ENCODE measurements around the gene HLF. TPM values are rescaled to one million over a fixed set of nuclear protein-coding genes. Genes with fewer than 3 reads are reported as not detected.

The HLF gene, protein sequence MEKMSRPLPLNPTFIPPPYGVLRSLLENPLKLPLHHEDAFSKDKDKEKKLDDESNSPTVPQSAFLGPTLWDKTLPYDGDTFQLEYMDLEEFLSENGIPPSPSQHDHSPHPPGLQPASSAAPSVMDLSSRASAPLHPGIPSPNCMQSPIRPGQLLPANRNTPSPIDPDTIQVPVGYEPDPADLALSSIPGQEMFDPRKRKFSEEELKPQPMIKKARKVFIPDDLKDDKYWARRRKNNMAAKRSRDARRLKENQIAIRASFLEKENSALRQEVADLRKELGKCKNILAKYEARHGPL
- 1 to 10 TPM in 1 of 4 donors, under 1 TPM in 3; 0.31 to 2.3 (median 0.61) TPM for polyA plus RNA-seq
- long read RNA-seq, donor 1, result 0 reads
- long read RNA-seq, donor 2, result 0 reads
- long read RNA-seq, donor 3, result 0 reads
- long read RNA-seq, donor 4, result 0 reads
- long read RNA-seq, donor 5, result 0 reads
- long read RNA-seq, donor 6, result 0 reads
- long read RNA-seq, donor 7, result 0 reads
- long read RNA-seq, donor 8, partial matches to known transcripts, result 0 of 1 reads
- long read RNA-seq, donor 8, other reads (novel, unspliced or antisense), result 0 of 1 reads
- long read RNA-seq, donor 9, result 0 reads
- long read RNA-seq, donor 10, result 0 reads

DNA sequence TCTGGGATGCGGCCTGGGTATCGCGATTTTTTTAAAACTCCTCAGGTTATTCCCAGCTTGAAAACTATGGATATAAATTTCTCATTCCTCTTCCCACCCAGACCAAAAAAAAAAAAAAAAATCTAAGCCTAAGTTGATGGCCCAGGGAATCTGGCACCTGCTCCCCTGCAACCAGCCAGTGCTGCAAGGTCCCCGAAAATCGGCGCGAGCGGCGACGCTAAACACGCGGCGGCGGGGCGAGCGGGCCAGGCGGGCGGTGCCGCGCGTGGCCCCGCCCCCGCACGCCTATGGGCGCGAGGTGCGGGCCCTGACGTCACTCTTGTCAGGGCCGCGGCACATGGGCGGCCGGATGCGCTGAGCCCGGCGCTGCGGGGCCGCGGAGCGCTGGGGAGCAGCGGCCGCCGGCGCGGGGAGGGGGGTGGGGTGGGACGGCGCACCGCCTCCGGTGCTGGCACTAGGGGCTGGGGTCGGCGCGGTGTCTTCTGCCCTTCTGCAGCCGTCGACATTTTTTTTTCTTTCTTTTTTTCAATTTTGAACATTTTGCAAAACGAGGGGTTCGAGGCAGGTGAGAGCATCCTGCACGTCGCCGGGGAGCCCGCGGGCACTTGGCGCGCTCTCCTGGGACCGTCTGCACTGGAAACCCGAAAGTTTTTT lies at the start of gene HLF:
TSS of gene HLF (plus strand) at position 316 of the 654 bp plus-strand sequence. CDS start 525 bp downstream, outside the sequence.
- Histone ChIP-seq H3K4me3 (ENCODE audit: low read depth in 1 of 3, low read length in 3 of 3) (peak within 1 kb of the TSS; percentile 12 to 45 (median 35)), H3K4me1 (ENCODE audit: control insufficient read depth in 3 of 3, insufficient read depth in 2 of 3, low read depth in 1 of 3, low read length in 2 of 3) (peaks cover 0 to 15% (median 14%) of the 10 kb centered on the region in 3 donors), H3K27ac (ENCODE audit: low read depth in 1 of 3, low read length in 2 of 3) (peak within 1 kb of the TSS in 1 of 3 donors; percentile 53), H3K9me3 (ENCODE audit: control insufficient read depth in 2 of 2, insufficient read depth in 1 of 2, low read depth in 1 of 2, low read length in 1 of 2) (no peaks in the 10 kb centered on the region), H3K27me3 (ENCODE audit: control insufficient read depth in 3 of 3, insufficient read depth in 3 of 3, low read length in 3 of 3) (peaks cover 0 to 68% (median 1%) of the 10 kb centered on the region in 3 donors), H3K36me3 (ENCODE audit: control insufficient read depth in 3 of 3, insufficient read depth in 2 of 3, low read depth in 1 of 3, low read length in 3 of 3) (no peaks in the 10 kb centered on the region)
- FAIRE-seq (no peak), DNase-seq (peak; percentile 86 to 87)
- 0 to 1% (median 1%) methylated on average over 63 to 64 of the region's 64 CpGs for WGBS, 3 donors

DNA sequence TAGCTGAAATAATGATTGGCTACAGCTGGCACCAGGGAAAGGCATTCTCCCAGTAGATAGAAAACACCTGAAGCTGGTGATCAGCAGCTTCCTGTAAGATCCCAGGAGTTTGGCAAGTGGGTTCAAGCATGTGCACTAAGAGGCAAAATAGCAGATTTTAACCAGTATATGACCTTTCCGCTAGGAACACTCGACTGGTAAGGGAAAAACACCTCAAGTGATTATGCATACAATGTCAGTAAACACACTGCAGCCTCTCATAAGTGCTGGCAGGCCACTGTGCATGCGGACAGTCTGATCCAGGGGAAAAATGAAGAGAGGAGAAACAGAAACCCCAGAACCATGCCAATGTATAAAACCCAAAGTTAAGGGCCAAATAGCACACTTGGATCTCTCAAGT lies 49.0 kb upstream of the HLF start:
- FAIRE-seq, result no peak
- WGBS, 3 donors, result 90 to 99% (median 96%) methylated on average over 3 of the region's 3 CpGs
- Histone ChIP-seq H3K9me3 (ENCODE audit: control insufficient read depth in 2 of 2, insufficient read depth in 1 of 2, low read depth in 1 of 2, low read length in 1 of 2) (peaks cover 0 to 2% of the 10 kb centered on the region in 2 donors), H3K27ac (ENCODE audit: low read depth in 1 of 3, low read length in 2 of 3) (no peak overlapping the region), H3K36me3 (ENCODE audit: control insufficient read depth in 3 of 3, insufficient read depth in 2 of 3, low read depth in 1 of 3, low read length in 3 of 3) (no peaks in the 10 kb centered on the region), H3K4me3 (ENCODE audit: low read depth in 1 of 3, low read length in 3 of 3) (no peak overlapping the region), H3K4me1 (ENCODE audit: control insufficient read depth in 3 of 3, insufficient read depth in 2 of 3, low read depth in 1 of 3, low read length in 2 of 3) (no peaks in the 10 kb centered on the region), H3K27me3 (ENCODE audit: control insufficient read depth in 3 of 3, insufficient read depth in 3 of 3, low read length in 3 of 3) (no peaks in the 10 kb centered on the region)
- no peak for DNase-seq

- no peak overlapping the region for H3K4me3 ChIP-seq (ENCODE audit: low read depth in 1 of 3, low read length in 3 of 3)
- H3K4me1 ChIP-seq (ENCODE audit: control insufficient read depth in 3 of 3, insufficient read depth in 2 of 3, low read depth in 1 of 3, low read length in 2 of 3), result no peaks in the 10 kb centered on the region
- no peak for FAIRE-seq
- no peaks in the 10 kb centered on the region for H3K27me3 ChIP-seq (ENCODE audit: control insufficient read depth in 3 of 3, insufficient read depth in 3 of 3, low read length in 3 of 3)
- H3K9me3 ChIP-seq (ENCODE audit: control insufficient read depth in 2 of 2, insufficient read depth in 1 of 2, low read depth in 1 of 2, low read length in 1 of 2), result peaks cover 0 to 2% of the 10 kb centered on the region in 2 donors
- no peak overlapping the region for H3K27ac ChIP-seq (ENCODE audit: low read depth in 1 of 3, low read length in 2 of 3)
- 65 to 90% (median 67%) methylated on average over 3 of the region's 3 CpGs for WGBS, 3 donors
- H3K36me3 ChIP-seq (ENCODE audit: control insufficient read depth in 3 of 3, insufficient read depth in 2 of 3, low read depth in 1 of 3, low read length in 3 of 3), result no peaks in the 10 kb centered on the region
- DNase-seq, result no peak
Observed at GRCh38 chr17:55216888-55217287, 47.9 kb upstream of the HLF start.

- H3K4me1 ChIP-seq (ENCODE audit: control insufficient read depth in 3 of 3, insufficient read depth in 2 of 3, low read depth in 1 of 3, low read length in 2 of 3), result no peaks in the 10 kb centered on the region
- H3K27me3 ChIP-seq (ENCODE audit: control insufficient read depth in 3 of 3, insufficient read depth in 3 of 3, low read length in 3 of 3), result no peaks in the 10 kb centered on the region
- no peaks in the 10 kb centered on the region for H3K36me3 ChIP-seq (ENCODE audit: control insufficient read depth in 3 of 3, insufficient read depth in 2 of 3, low read depth in 1 of 3, low read length in 3 of 3)
- peaks cover 0 to 2% of the 10 kb centered on the region in 2 donors for H3K9me3 ChIP-seq (ENCODE audit: control insufficient read depth in 2 of 2, insufficient read depth in 1 of 2, low read depth in 1 of 2, low read length in 1 of 2)
- H3K27ac ChIP-seq (ENCODE audit: low read depth in 1 of 3, low read length in 2 of 3), result no peak overlapping the region
- H3K4me3 ChIP-seq (ENCODE audit: low read depth in 1 of 3, low read length in 3 of 3), result no peak overlapping the region
- FAIRE-seq, result no peak
- 57 to 72% (median 64%) methylated on average over 1 of the region's 1 CpG for WGBS, 3 donors
- no peak for DNase-seq
Observed at GRCh38 chr17:55219459-55219858, 45.3 kb upstream of the HLF start.

DNA sequence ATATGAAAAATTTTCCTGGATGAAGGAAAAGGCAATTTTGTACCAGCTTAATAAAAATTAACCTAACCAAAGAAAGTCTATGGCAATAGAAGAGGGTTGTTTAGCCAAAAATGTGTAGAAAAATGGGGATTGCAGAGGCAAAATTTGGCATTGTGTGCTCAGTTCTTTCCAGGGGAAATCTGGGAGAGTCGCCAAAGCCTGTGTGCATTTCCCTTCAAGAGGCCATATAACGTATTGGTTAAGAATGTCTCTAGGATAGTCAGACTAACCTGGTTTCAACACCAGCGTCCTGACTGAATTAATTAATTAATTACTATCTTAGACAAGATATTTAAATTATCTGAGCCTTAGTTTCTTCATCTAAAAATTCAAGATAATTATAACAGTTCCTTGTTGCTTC lies 44.8 kb upstream of the HLF start:
- 57 to 76% (median 71%) methylated on average over 3 of the region's 3 CpGs for WGBS, 3 donors
- Histone ChIP-seq H3K27me3 (ENCODE audit: control insufficient read depth in 3 of 3, insufficient read depth in 3 of 3, low read length in 3 of 3) (no peaks in the 10 kb centered on the region), H3K27ac (ENCODE audit: low read depth in 1 of 3, low read length in 2 of 3) (no peak overlapping the region), H3K36me3 (ENCODE audit: control insufficient read depth in 3 of 3, insufficient read depth in 2 of 3, low read depth in 1 of 3, low read length in 3 of 3) (no peaks in the 10 kb centered on the region), H3K9me3 (ENCODE audit: control insufficient read depth in 2 of 2, insufficient read depth in 1 of 2, low read depth in 1 of 2, low read length in 1 of 2) (peaks cover 0 to 2% of the 10 kb centered on the region in 2 donors), H3K4me3 (ENCODE audit: low read depth in 1 of 3, low read length in 3 of 3) (no peak overlapping the region), H3K4me1 (ENCODE audit: control insufficient read depth in 3 of 3, insufficient read depth in 2 of 3, low read depth in 1 of 3, low read length in 2 of 3) (no peaks in the 10 kb centered on the region)
- FAIRE-seq (no peak), DNase-seq (no peak)

DNA sequence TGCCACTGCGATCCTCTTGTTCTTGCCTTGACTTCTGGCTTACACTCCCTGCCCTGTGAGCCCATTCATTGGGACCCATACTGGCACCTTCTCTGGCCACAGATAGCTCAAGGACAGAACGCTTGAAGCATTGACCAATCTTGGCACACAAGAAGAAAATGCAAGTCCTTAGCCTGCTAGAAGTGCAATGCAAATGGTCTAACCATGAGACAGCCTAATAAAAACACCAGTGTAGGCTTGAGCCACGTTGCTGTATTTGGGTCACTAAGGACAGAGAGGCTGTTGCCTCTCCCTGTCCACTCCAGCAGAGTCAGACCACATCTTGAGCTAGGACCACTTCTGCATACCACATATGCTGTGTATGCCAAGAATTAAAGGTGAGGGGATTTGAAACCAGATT lies 41.2 kb upstream of the HLF start:
- no peak for DNase-seq
- Histone ChIP-seq H3K4me1 (ENCODE audit: control insufficient read depth in 3 of 3, insufficient read depth in 2 of 3, low read depth in 1 of 3, low read length in 2 of 3) (no peaks in the 10 kb centered on the region), H3K9me3 (ENCODE audit: control insufficient read depth in 2 of 2, insufficient read depth in 1 of 2, low read depth in 1 of 2, low read length in 1 of 2) (no peaks in the 10 kb centered on the region), H3K27ac (ENCODE audit: low read depth in 1 of 3, low read length in 2 of 3) (no peak overlapping the region), H3K27me3 (ENCODE audit: control insufficient read depth in 3 of 3, insufficient read depth in 3 of 3, low read length in 3 of 3) (peaks cover 0 to 3% (median 0%) of the 10 kb centered on the region in 3 donors), H3K4me3 (ENCODE audit: low read depth in 1 of 3, low read length in 3 of 3) (no peak overlapping the region), H3K36me3 (ENCODE audit: control insufficient read depth in 3 of 3, insufficient read depth in 2 of 3, low read depth in 1 of 3, low read length in 3 of 3) (no peaks in the 10 kb centered on the region)
- FAIRE-seq, result no peak
- WGBS, 3 donors, result 71 to 79% (median 75%) methylated on average over 3 of the region's 3 CpGs

- 48 to 66% (median 53%) methylated on average over 2 of the region's 2 CpGs for WGBS, 3 donors
- DNase-seq (no peak), FAIRE-seq (no peak)
- Histone ChIP-seq H3K4me1 (ENCODE audit: control insufficient read depth in 3 of 3, insufficient read depth in 2 of 3, low read depth in 1 of 3, low read length in 2 of 3) (no peaks in the 10 kb centered on the region), H3K36me3 (ENCODE audit: control insufficient read depth in 3 of 3, insufficient read depth in 2 of 3, low read depth in 1 of 3, low read length in 3 of 3) (no peaks in the 10 kb centered on the region), H3K27me3 (ENCODE audit: control insufficient read depth in 3 of 3, insufficient read depth in 3 of 3, low read length in 3 of 3) (peaks cover 0 to 3% (median 0%) of the 10 kb centered on the region in 3 donors), H3K9me3 (ENCODE audit: control insufficient read depth in 2 of 2, insufficient read depth in 1 of 2, low read depth in 1 of 2, low read length in 1 of 2) (no peaks in the 10 kb centered on the region), H3K4me3 (ENCODE audit: low read depth in 1 of 3, low read length in 3 of 3) (no peak overlapping the region), H3K27ac (ENCODE audit: low read depth in 1 of 3, low read length in 2 of 3) (no peak overlapping the region)
Observed at GRCh38 chr17:55224746-55225145, 40.0 kb upstream of the HLF start.

DNA sequence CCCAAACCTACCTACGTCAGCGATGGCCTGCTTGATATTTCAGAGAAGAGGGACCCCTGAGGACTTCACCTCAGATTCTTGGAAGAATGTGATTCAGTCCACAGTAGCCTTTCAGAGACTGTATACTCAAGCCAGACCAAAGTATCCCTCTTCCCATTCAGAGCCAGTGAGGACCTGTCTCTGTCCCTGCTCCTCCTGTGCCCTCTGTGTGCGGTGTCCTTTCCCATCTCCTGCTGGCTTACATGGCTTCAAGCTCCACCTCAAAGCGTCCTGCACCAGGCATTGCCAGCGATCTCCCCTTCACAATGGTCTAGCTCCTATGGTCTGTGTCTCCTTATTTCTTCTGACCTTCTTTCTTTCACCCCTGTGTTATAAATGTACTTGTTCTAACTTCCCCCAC lies 39.5 kb upstream of the HLF start:
- Histone ChIP-seq H3K27ac (ENCODE audit: low read depth in 1 of 3, low read length in 2 of 3) (no peak overlapping the region), H3K9me3 (ENCODE audit: control insufficient read depth in 2 of 2, insufficient read depth in 1 of 2, low read depth in 1 of 2, low read length in 1 of 2) (no peaks in the 10 kb centered on the region), H3K4me3 (ENCODE audit: low read depth in 1 of 3, low read length in 3 of 3) (no peak overlapping the region), H3K4me1 (ENCODE audit: control insufficient read depth in 3 of 3, insufficient read depth in 2 of 3, low read depth in 1 of 3, low read length in 2 of 3) (no peaks in the 10 kb centered on the region), H3K27me3 (ENCODE audit: control insufficient read depth in 3 of 3, insufficient read depth in 3 of 3, low read length in 3 of 3) (peaks cover 0 to 3% (median 0%) of the 10 kb centered on the region in 3 donors), H3K36me3 (ENCODE audit: control insufficient read depth in 3 of 3, insufficient read depth in 2 of 3, low read depth in 1 of 3, low read length in 3 of 3) (no peaks in the 10 kb centered on the region)
- WGBS, 3 donors, result 89 to 94% (median 91%) methylated on average over 5 of the region's 5 CpGs
- no peak for FAIRE-seq
- DNase-seq, result no peak
